Stomach smooth muscle (tissue), 2 donors: ENCODE data around the gene GRB7.

Source experiments
- H3K27ac ChIP-seq: one replicate; pipeline ENCODE4 v1.7.0; 2013; ENCODE audit warnings: mild to moderate bottlenecking, low read length, inconsistent platforms
- H3K27me3 ChIP-seq, 2 donors: one replicate each; pipeline ENCODE4 v1.7.0; 2013; ENCODE audit warnings: low read length in 2 of 2; ENCODE audit not compliant: insufficient read depth in 2 of 2, control insufficient read depth in 1 of 2
- H3K36me3 ChIP-seq, 2 donors: one replicate each; pipeline ENCODE4 v1.7.0; 2013; ENCODE audit warnings: low read length in 2 of 2; ENCODE audit not compliant: control insufficient read depth in 2 of 2, insufficient read depth in 2 of 2
- H3K4me1 ChIP-seq: one replicate; pipeline ENCODE4 v1.7.0; 2013; ENCODE audit warnings: low read length; ENCODE audit not compliant: control insufficient read depth, insufficient read depth
- H3K4me3 ChIP-seq, 2 donors: one replicate each; pipeline ENCODE4 v1.7.0; 2013; ENCODE audit warnings: low read length in 2 of 2
- H3K9ac ChIP-seq, 2 donors: one replicate each; pipeline ENCODE4 v1.7.0; 2013; ENCODE audit warnings: low read length in 2 of 2, mild to moderate bottlenecking in 1 of 2
- H3K9me3 ChIP-seq, 2 donors: one replicate each; pipeline ENCODE4 v1.7.0; 2013; ENCODE audit warnings: low read length in 2 of 2; ENCODE audit not compliant: control insufficient read depth in 2 of 2
- donor health status: healthy.
- donor health status: Pancreatic carcinoma.

GRB7 gene

DNA sequence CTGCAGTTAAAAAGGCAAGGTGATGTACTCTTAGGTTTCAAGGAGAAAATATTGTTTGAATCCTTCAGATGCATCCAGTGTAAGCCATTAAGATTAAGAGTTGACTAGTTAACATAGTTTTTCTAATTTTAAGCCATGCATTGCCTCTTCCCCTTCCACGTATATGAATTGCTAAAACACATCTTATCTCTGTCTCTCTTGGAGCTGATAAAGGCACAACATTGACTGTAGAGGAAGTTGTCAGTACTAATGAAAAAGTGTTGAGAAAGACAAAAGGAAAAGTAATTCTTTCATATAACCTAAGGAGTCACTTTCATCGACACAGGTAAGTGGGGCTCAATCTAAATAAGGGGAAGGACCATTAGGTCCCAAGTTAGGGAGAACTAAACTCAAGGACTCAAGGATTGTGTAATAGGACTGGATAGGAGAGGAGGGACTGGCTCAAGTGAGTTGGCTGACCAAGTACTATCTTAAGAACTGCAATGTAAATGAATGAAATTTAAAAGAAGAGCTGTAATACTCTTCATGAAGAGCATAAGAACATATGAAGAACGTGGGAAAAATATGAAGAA, 55.6 kb downstream of the GRB7 start:
- no peaks in the 10 kb centered on the region for H3K9me3 ChIP-seq
- no peak overlapping the region for H3K9ac ChIP-seq
- H3K27ac ChIP-seq: no peak overlapping the region
- H3K4me1 ChIP-seq: no peaks in the 10 kb centered on the region
- H3K4me3 ChIP-seq: no peak overlapping the region
- no peaks in the 10 kb centered on the region for H3K36me3 ChIP-seq
- peaks cover 2 to 5% of the 10 kb centered on the region in 2 donors for H3K27me3 ChIP-seq

DNA sequence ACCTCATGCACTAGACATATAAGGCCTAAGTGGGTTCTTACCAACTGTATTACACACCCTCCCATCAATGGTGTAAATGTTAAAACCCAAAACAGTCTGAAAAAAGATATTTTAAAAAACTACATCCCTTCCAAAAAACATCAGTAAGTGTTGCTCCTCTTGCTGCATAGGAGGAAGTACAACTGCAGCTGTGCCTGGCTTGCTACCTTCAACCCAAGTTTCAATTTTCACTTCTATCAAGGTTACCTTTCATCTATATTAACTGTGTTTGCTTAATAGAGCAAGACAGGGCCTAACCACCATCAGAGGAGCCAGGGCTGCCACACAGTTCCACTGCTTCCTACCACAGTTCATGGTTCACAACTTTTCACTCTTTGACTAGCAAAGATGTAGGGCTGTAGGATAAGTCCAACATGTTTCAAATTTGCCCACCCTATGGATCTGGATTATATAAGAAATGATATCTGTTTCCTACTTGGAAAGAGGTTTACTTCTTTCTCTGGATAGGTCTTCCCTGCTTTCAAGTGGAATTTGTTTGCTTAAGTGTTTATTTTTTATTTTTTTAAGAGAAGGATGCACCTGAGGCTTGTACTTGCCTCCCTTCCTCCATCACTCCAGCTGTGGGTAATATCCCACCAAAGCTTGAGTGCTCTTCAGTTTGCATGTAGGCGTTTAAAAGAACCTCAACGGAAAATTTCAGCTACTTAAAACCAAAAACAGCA, 56.7 kb downstream of the GRB7 start:
- no peaks in the 10 kb centered on the region for H3K9me3 ChIP-seq
- H3K36me3 ChIP-seq: no peaks in the 10 kb centered on the region
- no peak overlapping the region for H3K27ac ChIP-seq

More for the DNA sequence above, 56.7 kb downstream of the GRB7 start:
- Histone ChIP-seq H3K27me3 (peaks cover 2 to 5% of the 10 kb centered on the region in 2 donors), H3K4me3 (no peak overlapping the region), H3K4me1 (no peaks in the 10 kb centered on the region), H3K9ac (no peak overlapping the region)
